Activated CD4-positive, CD25-positive, alpha-beta regulatory T cell treated with anti-CD3 and anti-CD28 coated beads, Interleukin-2, amount 50 U/mL, for 24 hours (primary cell): ENCODE data around the gene RUFY3.
A peak's percentile ranks its signal among the peaks of the same experiment; 100 is the strongest.

Source experiments
- ATAC-seq, 2 donors: fragments of 150-1000 bp; cut with Tn5 transposase; one replicate each; pipeline ENCODE4 v1.10.0; 2021; ENCODE audit warnings: mild to moderate bottlenecking in 1 of 2, moderate library complexity in 1 of 2

The RUFY3 gene

DNA sequence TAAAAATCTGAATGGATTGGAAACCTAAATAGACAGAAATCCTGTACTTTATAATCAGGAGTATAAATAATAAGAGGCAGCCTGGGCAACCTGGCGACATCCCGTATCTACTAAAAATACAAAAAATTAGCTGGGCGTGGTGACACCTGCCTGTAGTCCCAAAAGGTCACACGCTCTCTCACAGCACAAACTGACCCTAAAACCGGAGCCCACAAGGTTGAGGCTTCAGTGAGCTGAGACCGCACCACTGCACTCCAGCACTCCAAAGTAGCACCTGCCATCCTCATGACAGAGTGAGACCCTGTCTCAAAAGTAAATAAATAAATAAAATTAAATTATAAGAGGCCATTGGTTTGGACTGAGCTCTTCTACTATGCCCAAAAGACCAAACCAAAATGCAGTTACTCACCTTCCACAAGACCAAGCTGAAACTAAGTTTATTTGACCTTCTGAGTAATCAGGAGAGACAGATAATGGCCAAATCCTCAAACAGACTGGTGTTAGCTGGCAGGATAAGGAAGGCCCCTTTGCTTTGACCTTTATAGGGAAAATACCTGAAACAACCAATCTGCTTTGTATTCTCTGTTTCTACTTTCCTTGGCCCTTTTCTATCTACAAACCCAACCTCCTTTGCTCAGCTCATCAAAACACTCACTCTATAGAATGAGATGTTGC lies 121.1 kb downstream of the RUFY3 start:
- ATAC-seq = peak; percentile 22 to 37

DNA sequence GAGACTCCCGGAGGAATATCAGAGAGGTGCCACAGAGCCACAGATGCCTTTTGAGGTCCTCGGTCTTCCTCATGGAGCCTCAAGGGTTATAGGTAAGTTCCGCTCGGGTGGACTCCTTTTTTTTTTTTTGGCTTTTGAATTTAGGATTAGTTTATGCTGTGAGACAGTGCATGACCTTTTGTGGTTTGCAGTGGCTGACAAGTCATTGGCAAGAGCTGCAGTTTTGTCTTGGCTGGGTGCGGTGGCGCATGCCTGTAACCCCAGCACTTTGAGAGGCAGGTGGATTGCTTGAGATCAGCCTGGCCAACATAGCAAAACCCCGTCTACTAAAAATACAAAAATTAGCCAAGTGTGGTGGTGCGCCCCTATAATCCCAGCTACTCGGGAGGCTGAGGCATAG lies 122.4 kb downstream of the RUFY3 start:
- ATAC-seq = no peak

DNA sequence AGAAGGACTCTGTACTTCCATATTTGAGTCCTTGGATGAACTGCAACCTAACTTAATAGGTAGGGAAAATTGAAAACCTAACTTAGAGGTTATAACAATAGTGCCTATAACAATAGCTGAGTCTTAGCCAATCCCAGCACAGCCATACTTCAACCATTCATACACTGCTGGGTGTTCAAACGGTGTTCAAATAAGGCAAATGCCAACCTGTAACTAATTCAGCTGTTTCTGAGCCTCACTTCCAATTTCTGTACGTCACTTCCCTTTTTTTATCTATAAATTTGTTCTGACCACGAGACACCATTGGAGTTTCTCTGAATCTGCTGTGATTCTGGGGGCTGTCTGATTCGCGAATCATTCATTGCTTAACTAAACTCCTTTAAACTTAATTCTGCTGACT lies 127.5 kb downstream of the RUFY3 start:
- no peak for ATAC-seq

DNA sequence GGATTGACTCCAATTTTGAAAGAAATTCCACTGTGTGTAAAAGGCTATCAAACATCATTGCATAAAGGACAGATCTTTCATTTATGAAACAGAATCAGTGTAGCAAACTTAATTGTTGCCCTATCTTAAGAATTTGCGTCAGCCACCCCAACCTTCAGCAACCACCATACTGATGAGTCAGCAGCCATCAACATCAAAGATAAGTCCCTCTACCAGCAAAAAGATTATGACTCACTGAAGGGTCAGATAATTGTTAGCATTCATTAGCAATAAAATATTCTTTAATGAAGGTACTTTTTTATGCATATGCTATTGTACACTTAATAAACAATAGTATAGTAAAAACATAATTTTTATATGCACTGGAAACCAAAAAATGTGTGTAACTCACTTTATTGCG lies 133.7 kb downstream of the RUFY3 start:
- ATAC-seq = no peak
